Measurements from ENCODE around the gene SEC61A2.
"Not testable (repeated sequence)": the region's sequence is repeated elsewhere in the genome, so short reads cannot be mapped to it uniquely, and the experiment has no call there.

The SEC61A2 gene

GRCh38 chr10:12162927-12163326 is 33.5 kb downstream of the SEC61A2 start:
- DNase-seq: no peak

- DNase-seq: no peak
Observed at GRCh38 chr10:12164085-12164484, 34.6 kb downstream of the SEC61A2 start.

- no peak for DNase-seq
Observed at GRCh38 chr10:12165036-12165435, 35.6 kb downstream of the SEC61A2 start.

- no peak for DNase-seq
Observed at GRCh38 chr10:12165999-12166775, 36.7 kb downstream of the SEC61A2 start.

GRCh38 chr10:12171512-12171911 is 42.0 kb downstream of the SEC61A2 start:
- not testable (repeated sequence) for DNase-seq

- DNase-seq: peak; percentile 37
Observed at GRCh38 chr10:12177642-12178041, 48.2 kb downstream of the SEC61A2 start.

- no peak for DNase-seq
Observed at GRCh38 chr10:12179606-12180170, 50.2 kb downstream of the SEC61A2 start.

GRCh38 chr10:12180221-12180974 is 50.9 kb downstream of the SEC61A2 start:
- DNase-seq: no peak

GRCh38 chr10:12181065-12181775 is 51.7 kb downstream of the SEC61A2 start:
- no peak for DNase-seq

GRCh38 chr10:12184165-12184564 is 54.7 kb downstream of the SEC61A2 start:
- no peak for DNase-seq

GRCh38 chr10:12186323-12186722 is 56.8 kb downstream of the SEC61A2 start:
- no peak for DNase-seq

- DNase-seq: no peak
Observed at GRCh38 chr10:12187321-12187905, 57.9 kb downstream of the SEC61A2 start.

GRCh38 chr10:12188656-12189055 is 59.2 kb downstream of the SEC61A2 start:
- no peak for DNase-seq

GRCh38 chr10:12189426-12189825 is 59.9 kb downstream of the SEC61A2 start:
- no peak for DNase-seq

- DNase-seq: no peak
Observed at GRCh38 chr10:12191715-12192114, 62.2 kb downstream of the SEC61A2 start.

GRCh38 chr10:12193193-12193592 is 63.7 kb downstream of the SEC61A2 start:
- peak; percentile 60 for DNase-seq

GRCh38 chr10:12194752-12195271 is 65.3 kb downstream of the SEC61A2 start:
- peak; percentile 32 for DNase-seq

GRCh38 chr10:12195281-12195602 is 65.8 kb downstream of the SEC61A2 start:
- no peak for DNase-seq

GRCh38 chr10:12195603-12196506 is 66.4 kb downstream of the SEC61A2 start, which contains the start of the genes CDC123 and NUDT5:
CDC123 (plus strand) TSS chr10:12196188; CDS start chr10:12196246, 58 bp downstream.
NUDT5 (minus strand) TSS chr10:12195891; CDS start chr10:12186291, 9,600 bp downstream.
- peak; percentile 89 for DNase-seq

GRCh38 chr10:12196531-12197211 is 67.2 kb downstream of the SEC61A2 start:
- DNase-seq: no peak

- DNase-seq: no peak
Observed at GRCh38 chr10:12198156-12198555, 68.7 kb downstream of the SEC61A2 start.

Data from fibroblast of skin of right quadriceps (primary cell).